ENCODE data around the gene KLHL2. TPM values are rescaled to one million over a fixed set of nuclear protein-coding genes. Genes with fewer than 3 reads are reported as not detected.

The KLHL2 gene
- polyA plus RNA-seq, 3 donors = 6.9 to 22.6 (median 11.1) TPM

- peak in 2 of 3 donors; percentile 28 to 47 for DNase-seq
- Histone ChIP-seq H4K20me1 (ENCODE audit: insufficient read depth, low read length) (peaks cover 40% of the 10 kb centered on the region), H3K4me2 (replicated peaks; ENCODE audit: extremely low read depth, low read length, poor library complexity, severe bottlenecking) (peak overlapping the region; percentile 83), H3K27ac (ENCODE audit: low read depth in 1 of 2, low read length in 2 of 2) (peak overlapping the region; percentile 54 to 88), H3K27me3 (ENCODE audit: control insufficient read depth in 2 of 2, insufficient read depth in 2 of 2, low read length in 2 of 2) (no peaks in the 10 kb centered on the region), H2AFZ (ENCODE audit: insufficient read depth, low read depth, low read length, poor library complexity, severe bottlenecking) (peak overlapping the region; percentile 81), H3K9ac (ENCODE audit: insufficient read depth, low read length, poor library complexity, severe bottlenecking) (peak overlapping the region; percentile 95), H3K9me3 (replicated peaks in 1 of 2; ENCODE audit: control insufficient read depth in 1 of 2, insufficient read depth in 1 of 2, low read length in 2 of 2) (no peaks in the 10 kb centered on the region), H3K4me3 (replicated peaks in 1 of 3; ENCODE audit: low read depth in 2 of 3, low read length in 3 of 3) (peak overlapping the region; percentile 70 to 99 (median 91)), H3K36me3 (replicated peaks in 1 of 2; ENCODE audit: control insufficient read depth in 1 of 2, insufficient read depth in 2 of 2, low read length in 2 of 2) (no peaks in the 10 kb centered on the region), H3K79me2 (ENCODE audit: insufficient read depth, low read length) (peaks cover 55% of the 10 kb centered on the region), H3K4me1 (ENCODE audit: control insufficient read depth in 1 of 2, insufficient read depth in 2 of 2, low read length in 2 of 2) (peaks cover 55 to 62% of the 10 kb centered on the region in 2 donors)
- intact Hi-C loops (cut with micrococcal nuclease) = loop anchor here (5.0 to 10.0 kb wide), 5 partner anchors 47 to 117 kb away; partner anchors contain the start of genes MSMO1 (in 2 of the 2) and TMEM192 (in 1 of the 2)
- 18% methylated on average over 10 of the region's 13 CpGs for WGBS (ENCODE audit: insufficient coverage)
- Mint-ChIP-seq H3K4me1 (peaks cover 71% of the 10 kb centered on the region), H3K27me3 (ENCODE audit: low read depth in 3 of 3) (peaks cover 0 to 6% (median 0%) of the 10 kb centered on the region in 3 donors), H3K36me3 (peaks cover 6 to 12% of the 10 kb centered on the region in 2 donors), H3K4me3 (peak overlapping the region; percentile 92 to 93), H3K9me3 (no peaks in the 10 kb centered on the region), H3K27ac (peak overlapping the region; percentile 85 to 95 (median 92))
- no peak for TF ChIP-seq CTCF (IDR thresholded peaks at IDR 0.05)
Observed at GRCh38 chr4:165208221-165208652, 876 bp downstream of the KLHL2 start.

GRCh38 chr4:165208741-165209388, 1.5 kb downstream of the KLHL2 start:
- H4K20me1 ChIP-seq (ENCODE audit: insufficient read depth, low read length) = peaks cover 45% of the 10 kb centered on the region
- H3K4me2 ChIP-seq (replicated peaks; ENCODE audit: extremely low read depth, low read length, poor library complexity, severe bottlenecking) = peak overlapping the region; percentile 83
- Mint-ChIP-seq H3K4me1 (peaks cover 69% of the 10 kb centered on the region), H3K4me3 (peak overlapping the region; percentile 92 to 93), H3K27ac (peak overlapping the region in 1 of 7 donors; percentile 95), H3K9me3 (no peaks in the 10 kb centered on the region), H3K27me3 (ENCODE audit: low read depth in 3 of 3) (peaks cover 0 to 6% (median 0%) of the 10 kb centered on the region in 3 donors), H3K36me3 (peaks cover 6 to 14% of the 10 kb centered on the region in 2 donors)
- H3K4me1 ChIP-seq (ENCODE audit: control insufficient read depth in 1 of 2, insufficient read depth in 2 of 2, low read length in 2 of 2) = peaks cover 50 to 60% of the 10 kb centered on the region in 2 donors
- 88% methylated on average over 8 of the region's 10 CpGs for WGBS (ENCODE audit: insufficient coverage)
- no peaks in the 10 kb centered on the region for H3K27me3 ChIP-seq (ENCODE audit: control insufficient read depth in 2 of 2, insufficient read depth in 2 of 2, low read length in 2 of 2)
- no peak overlapping the region for H3K9ac ChIP-seq (ENCODE audit: insufficient read depth, low read length, poor library complexity, severe bottlenecking)
- peak overlapping the region; percentile 81 for H2AFZ ChIP-seq (ENCODE audit: insufficient read depth, low read depth, low read length, poor library complexity, severe bottlenecking)
- peak overlapping the region in 1 of 2 donors; percentile 88 for H3K27ac ChIP-seq (ENCODE audit: low read depth in 1 of 2, low read length in 2 of 2)
- H3K36me3 ChIP-seq (replicated peaks in 1 of 2; ENCODE audit: control insufficient read depth in 1 of 2, insufficient read depth in 2 of 2, low read length in 2 of 2) = no peaks in the 10 kb centered on the region
- peak overlapping the region in 2 of 3 experiments; percentile 91 to 99 for H3K4me3 ChIP-seq (replicated peaks in 1 of 3; ENCODE audit: low read depth in 2 of 3, low read length in 3 of 3)
- no peak for TF ChIP-seq CTCF (IDR thresholded peaks at IDR 0.05)
- DNase-seq = peak in 1 of 3 donors; percentile 15
- no peaks in the 10 kb centered on the region for H3K9me3 ChIP-seq (replicated peaks in 1 of 2; ENCODE audit: control insufficient read depth in 1 of 2, insufficient read depth in 1 of 2, low read length in 2 of 2)
- H3K79me2 ChIP-seq (ENCODE audit: insufficient read depth, low read length) = peaks cover 61% of the 10 kb centered on the region
- intact Hi-C loops (cut with micrococcal nuclease) = loop anchor here (5.0 to 10.0 kb wide), 5 partner anchors 46 to 116 kb away; partner anchors contain the start of genes MSMO1 (in 2 of the 2) and TMEM192 (in 1 of the 2)
